IPS-NIHi11 (cell line): ENCODE measurements around the gene CCDC142.
A peak's percentile ranks its signal among the peaks of the same experiment; 100 is the strongest.

ENCODE experiments used
- DNase-seq: peaks from one replicate; pipeline ENCODE4 v3.0.0; 2012; ENCODE audit warnings: mixed read lengths, low spot score

The CCDC142 gene, protein sequence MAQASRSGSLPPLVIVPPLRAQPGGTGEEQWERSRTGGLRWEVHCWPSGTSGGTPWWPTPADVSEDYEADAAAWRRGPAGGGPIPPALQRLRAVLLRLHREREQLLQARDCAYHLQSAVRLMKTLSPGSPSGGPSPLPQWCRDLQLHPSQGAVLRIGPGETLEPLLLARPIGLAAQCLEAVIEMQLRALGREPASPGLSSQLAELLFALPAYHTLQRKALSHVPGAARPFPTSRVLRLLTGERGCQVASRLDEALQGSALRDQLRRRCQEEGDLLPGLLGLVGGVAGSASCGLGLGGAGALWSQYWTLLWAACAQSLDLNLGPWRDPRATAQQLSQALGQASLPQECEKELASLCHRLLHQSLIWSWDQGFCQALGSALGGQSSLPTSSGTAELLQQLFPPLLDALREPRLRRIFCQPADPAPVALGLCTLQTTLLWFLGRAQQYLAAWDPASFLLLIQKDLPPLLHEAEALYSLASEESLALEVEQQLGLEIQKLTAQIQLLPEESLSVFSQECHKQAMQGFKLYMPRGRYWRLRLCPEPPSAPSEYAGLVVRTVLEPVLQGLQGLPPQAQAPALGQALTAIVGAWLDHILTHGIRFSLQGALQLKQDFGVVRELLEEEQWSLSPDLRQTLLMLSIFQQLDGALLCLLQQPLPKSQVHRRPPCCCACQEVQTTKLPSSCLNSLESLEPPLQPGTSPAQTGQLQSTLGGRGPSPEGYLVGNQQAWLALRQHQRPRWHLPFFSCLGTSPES

GRCh38 chr2:74482801-74483674, at the start of gene CCDC142, which contains the start of gene TTC31:
Gene CCDC142, minus strand, starts transcription at chr2:74482998. Its CDS starts 161 bp downstream, at chr2:74482837.
Gene TTC31, plus strand, starts transcription at chr2:74483081. Its CDS starts 15 bp downstream, at chr2:74483096.
- DNase-seq = peak; percentile 90

DNA sequence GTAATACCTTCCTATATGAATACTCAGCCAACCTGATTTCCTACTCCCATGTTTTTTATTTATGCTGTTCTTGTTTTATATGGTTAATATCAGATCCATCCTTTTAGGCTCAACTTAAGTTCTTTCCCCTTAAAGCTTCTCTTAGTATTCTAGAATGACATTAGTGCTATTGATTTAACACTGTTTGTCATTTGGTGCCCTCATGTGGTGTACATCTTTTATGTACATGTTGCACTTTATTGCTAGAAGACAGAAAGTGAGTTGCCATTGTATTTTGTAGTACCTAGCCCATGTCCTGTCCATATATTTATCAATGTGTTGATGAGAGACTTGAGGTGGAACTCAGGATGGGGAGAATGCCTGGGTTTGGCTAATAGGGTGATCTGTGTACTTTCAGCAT, 49.4 kb upstream of the CCDC142 start:
- no peak for DNase-seq

GRCh38 chr2:74531666-74532065, 48.9 kb upstream of the CCDC142 start:
- DNase-seq = no peak

GRCh38 chr2:74530239-74531187, 47.7 kb upstream of the CCDC142 start:
- DNase-seq = peak; percentile 69

DNA sequence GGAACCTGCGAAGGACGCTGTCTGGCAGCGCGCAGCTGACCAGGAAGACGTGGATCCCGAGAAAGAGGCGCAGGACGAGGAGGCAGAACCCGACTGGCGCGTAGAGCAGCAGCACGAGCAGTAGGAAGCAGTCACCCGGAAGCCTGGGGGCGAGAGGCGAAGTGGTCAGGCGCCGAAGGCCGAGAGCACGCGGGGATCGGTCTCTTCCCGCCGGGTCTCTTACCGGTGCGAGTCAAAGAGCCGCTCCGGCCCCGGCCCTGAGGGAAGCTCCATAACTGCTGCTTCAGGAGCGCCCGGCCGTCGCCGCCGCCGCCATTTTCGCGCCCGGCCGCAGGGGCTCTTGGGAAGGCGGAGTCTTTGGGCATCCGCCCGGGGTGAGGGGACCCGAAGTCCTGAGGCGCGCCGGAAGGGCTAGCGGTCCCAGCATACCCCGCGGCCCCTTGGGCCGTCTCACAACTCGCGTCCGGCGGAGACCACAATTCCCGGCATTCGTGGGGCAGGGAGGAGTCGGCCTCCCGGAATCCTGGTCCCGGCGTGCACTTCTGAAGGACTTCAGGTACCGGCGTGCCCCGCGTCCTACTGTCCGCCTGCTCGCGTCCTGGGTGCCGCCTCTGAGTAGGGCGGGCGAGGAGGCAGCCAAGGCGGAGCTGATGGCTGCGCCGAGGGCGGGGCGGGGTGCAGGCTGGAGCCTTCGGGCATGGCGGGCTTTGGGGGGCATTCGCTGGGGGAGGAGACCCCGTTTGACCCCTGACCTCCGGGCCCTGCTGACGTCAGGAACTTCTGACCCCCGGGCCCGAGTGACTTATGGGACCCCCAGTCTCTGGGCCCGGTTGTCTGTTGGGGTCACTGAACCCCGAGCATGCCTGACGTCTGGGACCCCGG, 46.8 kb upstream of the CCDC142 start, which contains the start of the genes AUP1 and HTRA2:
AUP1 (minus strand) TSS at position 350 of the 882 bp plus-strand sequence; CDS start at position 273, 77 bp downstream.
HTRA2 (plus strand) TSS at position 577 of the 882 bp plus-strand sequence; CDS start at position 651, 74 bp downstream.
- DNase-seq = peak; percentile 100

GRCh38 chr2:74528600-74529356, 46.0 kb upstream of the CCDC142 start:
- no peak for DNase-seq

DNA sequence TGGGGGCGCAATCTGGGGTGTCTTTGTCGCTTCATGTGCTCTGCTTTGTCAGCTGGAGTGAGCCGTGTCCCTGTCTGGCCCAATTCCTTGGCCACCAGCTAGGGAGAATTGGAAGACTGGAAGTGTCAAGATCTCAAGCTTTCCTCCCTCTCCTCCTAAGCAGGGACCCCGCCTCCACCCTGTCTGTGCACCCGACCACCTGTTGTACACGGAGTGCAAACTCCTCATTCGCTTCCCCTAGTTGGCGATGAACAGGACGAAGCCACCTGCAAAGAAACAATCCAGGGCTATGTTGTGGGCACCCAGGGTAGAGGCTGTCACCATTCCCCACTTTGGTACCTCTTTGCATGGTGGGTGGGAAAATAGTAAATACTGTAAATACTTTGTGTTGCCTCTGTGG, 44.9 kb upstream of the CCDC142 start:
- DNase-seq = no peak

- no peak for DNase-seq
Measured at GRCh38 chr2:74526649-74527230, 43.9 kb upstream of the CCDC142 start.

DNA sequence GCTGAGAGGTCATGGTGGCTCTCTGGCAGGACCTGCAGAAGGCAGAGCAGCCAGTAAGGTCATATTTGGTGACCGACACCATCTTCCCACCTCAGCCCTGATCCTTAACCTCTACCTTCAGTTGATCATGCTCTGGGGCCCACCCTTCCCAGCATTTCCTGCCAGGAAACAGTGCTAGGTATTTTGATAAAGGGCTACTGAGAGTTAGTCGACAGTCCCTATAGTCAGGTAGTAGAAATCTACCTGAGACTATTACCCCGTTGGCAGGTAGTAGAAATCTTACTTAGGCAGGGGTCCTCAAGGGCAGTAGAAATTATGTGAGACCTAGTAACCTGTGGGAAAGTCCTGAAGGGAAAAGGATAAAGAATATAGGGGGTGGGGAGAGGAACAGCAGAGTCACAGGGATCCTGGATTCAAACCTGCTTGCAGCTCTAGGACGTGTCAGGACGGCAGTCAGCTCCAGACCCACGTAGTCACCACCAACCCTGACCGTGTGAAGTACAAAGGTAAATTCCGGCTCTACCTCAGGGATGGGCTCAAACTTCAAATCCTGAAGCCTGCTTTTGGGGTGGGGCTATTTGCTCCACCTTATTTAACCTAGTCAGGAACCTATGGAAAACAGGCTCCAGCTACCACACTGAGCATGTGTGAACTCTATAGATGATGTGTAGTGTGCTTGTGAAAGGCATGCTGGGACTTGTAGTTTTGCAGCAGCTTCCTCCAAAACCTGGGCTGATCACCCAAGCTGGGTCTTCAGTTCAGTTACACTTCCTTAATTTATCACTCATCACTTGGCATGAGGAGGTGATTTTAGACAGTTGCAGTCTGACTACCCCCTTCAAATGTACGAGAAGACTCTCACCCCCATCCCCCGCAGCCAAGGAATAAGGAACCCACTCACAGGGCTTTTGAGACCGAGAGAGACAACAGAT, 43.2 kb upstream of the CCDC142 start, which contains the start of gene DQX1:
DQX1 (minus strand) TSS at position 515 of the 932 bp plus-strand sequence; CDS start at position 13, 502 bp downstream.
- DNase-seq = peak; percentile 50

DNA sequence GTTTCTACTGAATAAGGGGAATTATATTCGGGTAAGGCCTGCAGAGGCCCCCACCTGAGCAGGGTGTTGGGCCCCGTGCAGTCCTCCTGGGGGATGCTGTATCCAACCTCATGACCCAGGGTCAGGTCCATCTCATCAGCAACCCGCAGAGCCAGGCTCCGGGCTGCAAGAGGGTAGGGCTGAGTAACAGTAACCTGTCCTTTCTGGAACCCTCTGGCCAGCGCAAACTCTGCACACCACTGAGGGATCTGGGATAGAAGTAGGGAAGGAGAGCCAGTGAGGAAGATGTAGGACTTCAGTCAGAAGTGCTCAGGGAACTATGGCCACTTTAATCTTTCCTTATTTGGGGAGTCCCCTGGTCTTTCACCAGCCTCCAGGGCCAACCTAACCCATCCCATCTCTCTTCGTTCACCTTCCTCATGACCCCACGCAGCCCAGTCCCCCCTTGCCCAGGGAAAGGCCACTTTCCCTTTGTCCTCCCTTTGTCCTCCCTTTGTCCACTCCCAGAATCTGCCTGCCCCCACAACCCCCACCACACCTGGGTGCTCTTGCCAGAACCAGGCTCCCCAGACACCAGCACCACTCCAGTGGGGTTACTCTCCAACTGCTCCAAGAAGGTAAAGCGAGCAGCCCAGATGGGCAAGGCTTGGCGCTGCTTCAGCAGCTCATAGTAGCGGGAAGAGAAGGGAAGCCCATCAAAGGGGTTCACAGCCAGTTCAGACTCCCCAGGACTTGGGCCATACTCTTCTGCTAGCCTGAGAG, 42.3 kb upstream of the CCDC142 start:
- no peak for DNase-seq

DNA sequence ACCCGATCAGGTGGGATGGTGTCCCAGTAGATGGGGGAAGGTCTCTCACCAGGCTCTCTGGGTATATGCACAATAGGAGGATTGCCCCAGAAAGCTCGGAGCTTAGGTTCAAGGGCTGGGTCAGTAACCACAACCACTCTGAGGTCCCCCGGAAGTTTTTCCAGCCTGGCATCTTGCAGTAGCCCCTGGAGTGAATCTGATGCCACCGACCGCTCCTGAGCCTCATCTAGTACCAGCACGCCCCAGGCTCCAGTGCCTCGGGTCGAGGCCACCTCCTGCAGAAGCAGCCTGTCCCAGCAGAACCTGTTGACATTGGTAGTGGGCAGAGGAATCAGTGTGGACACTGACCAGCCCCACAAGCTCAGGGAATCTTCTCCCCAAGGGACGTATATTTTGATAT, 41.2 kb upstream of the CCDC142 start:
- no peak for DNase-seq

DNA sequence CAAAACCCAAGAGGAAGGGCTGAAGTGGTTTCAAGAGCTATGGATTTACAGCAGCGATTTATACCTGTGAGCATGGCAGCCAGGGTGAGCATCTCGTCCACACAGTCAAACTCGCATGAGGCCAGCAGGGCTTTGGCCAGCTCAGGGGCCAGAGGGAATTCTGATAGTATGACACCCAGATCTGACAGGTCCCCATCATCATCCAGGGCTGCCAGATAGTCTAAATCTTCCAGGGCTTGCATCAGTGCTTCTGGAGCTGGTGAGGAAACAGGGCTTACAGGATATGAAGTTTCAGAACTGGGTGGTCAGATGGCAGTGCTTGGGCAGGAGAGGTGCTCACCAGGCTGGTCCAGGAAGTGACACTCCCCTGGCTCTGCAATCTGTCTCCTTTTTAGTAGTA, 39.7 kb upstream of the CCDC142 start:
- no peak for DNase-seq

- no peak for DNase-seq
Measured at GRCh38 chr2:74516650-74517049, 33.9 kb upstream of the CCDC142 start.

DNA sequence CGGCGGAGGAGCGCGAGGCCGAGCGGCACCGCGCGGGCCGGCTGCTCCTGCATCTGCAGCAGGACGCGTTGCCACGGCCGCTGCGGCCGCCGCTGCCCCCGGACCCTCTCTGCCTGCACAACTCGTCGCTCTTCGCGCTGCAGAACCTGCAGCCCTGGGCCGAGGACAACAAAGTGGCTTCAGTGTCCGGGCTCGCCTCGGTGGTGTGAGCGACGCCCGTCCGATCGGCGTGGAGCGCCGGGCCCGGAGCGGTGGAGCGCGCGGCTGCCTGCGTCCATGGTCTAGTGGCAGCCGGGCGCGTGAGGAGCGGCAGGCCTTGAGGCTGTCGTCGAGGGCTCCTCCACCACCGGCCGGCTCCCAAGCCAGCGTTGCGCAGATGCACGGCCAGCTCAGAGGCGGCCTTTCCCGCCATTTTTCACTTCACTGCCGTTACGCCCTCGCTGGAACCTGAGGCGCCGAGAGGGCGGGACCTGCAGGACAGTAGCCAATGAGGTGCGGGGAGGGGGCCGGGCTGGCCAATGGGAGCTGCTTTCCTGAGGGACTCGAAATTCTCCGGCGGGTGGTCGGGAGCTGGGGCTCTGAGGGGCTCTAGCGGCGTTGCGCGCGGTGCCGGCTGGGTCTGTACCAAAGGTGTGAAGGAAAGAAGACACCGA, 33.3 kb upstream of the CCDC142 start:
- DNase-seq = peak; percentile 95

DNA sequence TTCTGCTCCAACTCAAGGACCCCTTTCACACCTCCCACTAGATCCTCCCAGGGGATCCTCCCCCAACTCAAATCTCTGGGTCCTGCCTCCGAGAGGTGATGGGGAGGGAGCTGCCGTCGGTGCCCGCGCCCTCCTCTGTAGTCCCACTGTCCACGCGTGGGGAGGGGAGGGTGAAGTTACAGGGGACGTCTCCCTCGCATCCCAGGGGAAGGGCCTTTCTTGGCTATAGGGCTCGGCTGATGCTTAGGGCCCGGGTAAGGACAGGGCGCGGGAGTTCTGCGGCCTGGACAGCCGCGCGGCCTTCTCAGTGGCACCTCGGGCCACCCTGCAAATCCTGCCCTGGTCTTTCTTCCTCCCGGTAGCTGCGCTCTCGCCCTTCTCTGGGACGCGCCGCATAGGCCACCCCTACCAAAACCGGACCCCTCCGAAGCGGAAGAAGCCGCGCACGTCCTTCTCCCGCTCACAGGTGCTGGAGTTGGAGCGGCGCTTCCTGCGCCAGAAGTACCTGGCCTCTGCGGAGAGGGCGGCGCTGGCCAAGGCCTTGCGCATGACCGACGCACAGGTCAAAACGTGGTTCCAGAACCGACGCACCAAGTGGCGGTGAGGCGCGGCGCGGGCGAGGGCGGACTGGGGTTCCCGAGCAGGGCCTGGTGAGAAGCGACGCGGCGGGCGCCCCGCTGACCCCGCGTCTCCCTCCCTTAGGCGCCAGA, 32.6 kb upstream of the CCDC142 start:
- DNase-seq = no peak
